Measurements from ENCODE around the gene ZNF407. TPM values are rescaled to one million over a fixed set of nuclear protein-coding genes. Genes with fewer than 3 reads are reported as not detected.

The ZNF407 gene
- total RNA-seq, 2 donors from 2014 or later = 11.7 to 22.2 TPM

DNA sequence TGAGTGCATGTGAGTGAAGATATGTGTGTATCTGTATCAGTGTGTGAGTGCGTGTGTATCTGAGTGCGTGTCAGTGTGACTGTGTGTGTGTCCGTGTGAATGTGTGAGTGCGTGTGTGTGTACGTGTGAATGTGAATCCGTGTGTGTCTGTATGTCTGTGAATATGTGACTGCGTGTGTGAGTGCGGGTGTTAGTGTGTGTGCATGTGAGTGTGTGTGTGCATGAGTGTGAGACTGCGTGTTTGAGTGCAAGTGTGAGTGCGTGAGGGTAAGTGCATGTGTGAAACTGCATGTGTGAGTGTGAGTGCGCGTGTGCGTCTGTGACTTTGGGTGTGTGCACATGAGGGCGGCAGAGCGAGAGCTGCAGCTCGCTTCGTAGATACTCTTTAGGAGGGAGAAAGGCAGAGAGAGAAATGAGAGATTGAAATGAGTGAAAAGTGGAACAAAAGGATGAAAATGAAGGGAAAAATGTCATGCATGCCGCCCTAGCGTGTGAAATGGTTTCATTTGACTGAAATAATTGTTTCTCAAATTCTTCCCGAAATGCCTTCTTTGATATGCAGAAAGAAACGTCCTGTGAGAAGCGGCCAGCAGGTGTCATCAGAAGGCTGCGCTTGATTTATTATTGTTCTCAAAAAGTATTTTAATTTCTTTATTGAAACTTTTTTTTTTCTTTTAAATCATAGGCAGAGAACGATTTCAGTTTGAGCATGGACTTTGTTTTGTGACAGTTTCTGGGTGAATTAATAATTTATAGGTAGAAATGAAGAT is 25.6 kb downstream of the ZNF407 start:
- WGBS = 73% methylated on average over 24 of the region's 24 CpGs
- intact Hi-C loops (cut with DNase I) = no loop called here
- Histone ChIP-seq H3K27ac (no peak overlapping the region), H3K4me1 (replicated peaks) (no peaks in the 10 kb centered on the region), H3K36me3 (no peaks in the 10 kb centered on the region), H3K4me3 (no peak overlapping the region), H3K27me3 (replicated peaks; ENCODE audit: insufficient read depth) (no peaks in the 10 kb centered on the region), H3K9me3 (no peaks in the 10 kb centered on the region)
- no peak for DNase-seq (ENCODE audit: low spot score)
- TF ChIP-seq, protein P1, sequence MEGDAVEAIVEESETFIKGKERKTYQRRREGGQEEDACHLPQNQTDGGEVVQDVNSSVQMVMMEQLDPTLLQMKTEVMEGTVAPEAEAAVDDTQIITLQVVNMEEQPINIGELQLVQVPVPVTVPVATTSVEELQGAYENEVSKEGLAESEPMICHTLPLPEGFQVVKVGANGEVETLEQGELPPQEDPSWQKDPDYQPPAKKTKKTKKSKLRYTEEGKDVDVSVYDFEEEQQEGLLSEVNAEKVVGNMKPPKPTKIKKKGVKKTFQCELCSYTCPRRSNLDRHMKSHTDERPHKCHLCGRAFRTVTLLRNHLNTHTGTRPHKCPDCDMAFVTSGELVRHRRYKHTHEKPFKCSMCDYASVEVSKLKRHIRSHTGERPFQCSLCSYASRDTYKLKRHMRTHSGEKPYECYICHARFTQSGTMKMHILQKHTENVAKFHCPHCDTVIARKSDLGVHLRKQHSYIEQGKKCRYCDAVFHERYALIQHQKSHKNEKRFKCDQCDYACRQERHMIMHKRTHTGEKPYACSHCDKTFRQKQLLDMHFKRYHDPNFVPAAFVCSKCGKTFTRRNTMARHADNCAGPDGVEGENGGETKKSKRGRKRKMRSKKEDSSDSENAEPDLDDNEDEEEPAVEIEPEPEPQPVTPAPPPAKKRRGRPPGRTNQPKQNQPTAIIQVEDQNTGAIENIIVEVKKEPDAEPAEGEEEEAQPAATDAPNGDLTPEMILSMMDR (IDR thresholded peaks at IDR 0.05) = peak in 2 of 4 experiments; percentile 37 to 44
- TF ChIP-seq POLR2AphosphoS5 (IDR thresholded peaks at IDR 0.05) = no peak
- no peak for TF ChIP-seq POLR2A (IDR thresholded peaks at IDR 0.05)

- H3K27ac ChIP-seq = no peak overlapping the region
- no peaks in the 10 kb centered on the region for H3K4me1 ChIP-seq (replicated peaks)
- WGBS = 84% methylated on average over 8 of the region's 8 CpGs
- DNase-seq (ENCODE audit: low spot score) = no peak
- no peaks in the 10 kb centered on the region for H3K36me3 ChIP-seq
- intact Hi-C loops (cut with DNase I) = no loop called here
- no peak overlapping the region for H3K4me3 ChIP-seq
- H3K27me3 ChIP-seq (replicated peaks; ENCODE audit: insufficient read depth) = no peaks in the 10 kb centered on the region
- H3K9me3 ChIP-seq = no peaks in the 10 kb centered on the region
- TF ChIP-seq POLR2A (IDR thresholded peaks at IDR 0.05) (no peak), POLR2AphosphoS5 (IDR thresholded peaks at IDR 0.05) (no peak)
- TF ChIP-seq, protein P1 (IDR thresholded peaks at IDR 0.05) = no peak
These were observed 26.8 kb downstream of the ZNF407 start for GRCh38 chr18:74624466-74624865.

DNA sequence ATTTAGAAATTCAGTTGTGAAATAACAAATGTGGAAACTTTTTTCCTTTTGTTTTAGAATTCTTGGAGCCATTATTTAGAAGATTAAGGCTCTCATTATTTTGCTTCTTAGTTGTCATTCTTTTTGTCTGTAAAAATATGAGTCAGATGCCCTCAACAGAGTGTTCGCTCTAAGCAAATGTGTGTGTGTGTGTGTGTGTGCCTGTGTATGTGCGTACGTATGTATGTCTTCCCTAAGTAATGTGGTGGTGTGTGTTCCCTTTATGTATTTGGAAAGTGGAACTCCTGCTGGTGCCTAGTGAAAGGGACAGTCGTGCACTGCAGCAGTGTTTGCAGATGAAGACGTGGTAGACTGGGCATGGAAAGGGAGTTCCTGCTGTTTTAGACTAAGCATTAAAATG is 27.5 kb downstream of the ZNF407 start:
- Histone ChIP-seq H3K27ac (no peak overlapping the region), H3K4me1 (replicated peaks) (no peaks in the 10 kb centered on the region), H3K27me3 (replicated peaks; ENCODE audit: insufficient read depth) (no peaks in the 10 kb centered on the region), H3K9me3 (no peaks in the 10 kb centered on the region), H3K36me3 (no peaks in the 10 kb centered on the region), H3K4me3 (no peak overlapping the region)
- WGBS = 86% methylated on average over 5 of the region's 5 CpGs
- TF ChIP-seq, protein P1 (IDR thresholded peaks at IDR 0.05) = no peak
- TF ChIP-seq POLR2A (IDR thresholded peaks at IDR 0.05) (no peak), POLR2AphosphoS5 (IDR thresholded peaks at IDR 0.05) (no peak)
- intact Hi-C loops (cut with DNase I) = no loop called here
- no peak for DNase-seq (ENCODE audit: low spot score)

GRCh38 chr18:74626049-74626874 is 28.6 kb downstream of the ZNF407 start:
- no peaks in the 10 kb centered on the region for H3K36me3 ChIP-seq
- H3K27ac ChIP-seq = no peak overlapping the region
- no peak overlapping the region for H3K4me3 ChIP-seq
- no peaks in the 10 kb centered on the region for H3K9me3 ChIP-seq
- no peaks in the 10 kb centered on the region for H3K27me3 ChIP-seq (replicated peaks; ENCODE audit: insufficient read depth)
- H3K4me1 ChIP-seq (replicated peaks) = no peaks in the 10 kb centered on the region
- intact Hi-C loops (cut with DNase I) = no loop called here
- DNase-seq (ENCODE audit: low spot score) = no peak
- WGBS = 89% methylated on average over 9 of the region's 9 CpGs
- TF ChIP-seq, protein P1 (IDR thresholded peaks at IDR 0.05) = no peak
- no peak for TF ChIP-seq POLR2AphosphoS5 (IDR thresholded peaks at IDR 0.05)
- no peak for TF ChIP-seq POLR2A (IDR thresholded peaks at IDR 0.05)
